ENCODE results near the gene RNF180. TPM values are rescaled to one million over a fixed set of nuclear protein-coding genes. Genes with fewer than 3 reads are reported as not detected.

Gene RNF180
- total and polyA plus RNA-seq, 2 of the 8 experiments (the other 6 are each of a cell fraction or from before 2014, with no cell fraction given): 0.39 to 2.3 TPM

- no peaks in the 10 kb centered on the region for H3K79me1 ChIP-seq (ENCODE audit: low read depth, low read length)
- no peak for DNase-seq (ENCODE audit: low read depth in 1 of 2, low spot score in 2 of 2)
- 85% methylated on average over 3 of the region's 3 CpGs; no CpG with 5 or more reads in 1 of the 2 experiments for WGBS, 2 experiments (ENCODE audit: extremely low coverage in 1 of 2, insufficient coverage in 1 of 2, insufficient read length in 1 of 2, insufficient replicate concordance in 2 of 2, low coverage in 1 of 2, low lambda C conversion rate in 2 of 2, missing lambda C conversion rate in 1 of 2)
- H2BK5ac ChIP-seq (ENCODE audit: low read depth, low read length): no peak overlapping the region
- H4K8ac ChIP-seq (ENCODE audit: extremely low read depth, insufficient read depth, low read length): no peak overlapping the region
- H3K79me2 ChIP-seq (ENCODE audit: control insufficient read depth in 1 of 2, insufficient read depth in 2 of 2, low read length in 2 of 2): no peaks in the 10 kb centered on the region
- H3K18ac ChIP-seq (ENCODE audit: extremely low read depth, low read length): no peak overlapping the region
- H3K9me3 ChIP-seq (ENCODE audit: insufficient read depth in 2 of 2, low read depth in 1 of 2, low read length in 1 of 2): no peaks in the 10 kb centered on the region
- H3K14ac ChIP-seq (ENCODE audit: insufficient read length): no peak overlapping the region
- H2BK12ac ChIP-seq (ENCODE audit: low read depth, low read length): no peak overlapping the region
- H2BK120ac ChIP-seq (replicated peaks; ENCODE audit: low read depth, low read length): no peak overlapping the region
- no peak overlapping the region for H2BK15ac ChIP-seq (ENCODE audit: low read length)
- no peak overlapping the region for H3K9ac ChIP-seq (replicated peaks in 1 of 4; ENCODE audit: extremely low read depth in 1 of 4, low read depth in 3 of 4, low read length in 3 of 4)
- H3K56ac ChIP-seq (replicated peaks; ENCODE audit: insufficient read length, low read depth, low read length): no peak overlapping the region
- H3K36me3 ChIP-seq (ENCODE audit: control insufficient read depth in 2 of 4, insufficient read depth in 4 of 4, low read length in 3 of 4): no peaks in the 10 kb centered on the region
- H3K23me2 ChIP-seq (ENCODE audit: low read depth, low read length): no peaks in the 10 kb centered on the region; the same call in 1 of the 2 replicates
- CTCF ChIA-PET (ENCODE audit: partially characterized antibody): interaction anchor here (1.5 kb wide), 1 partner anchor 13 kb away, joined by 4 read pairs; no protein-coding TSS in a partner anchor
- no peak overlapping the region for H3K23ac ChIP-seq (ENCODE audit: insufficient read length)
- no peaks in the 10 kb centered on the region for H3K27me3 ChIP-seq (replicated peaks in 1 of 4; ENCODE audit: control insufficient read depth in 3 of 4, extremely low read depth in 1 of 4, insufficient read depth in 3 of 4, low read length in 3 of 4)
- H3K27ac ChIP-seq (ENCODE audit: low read depth, low read length): no peak overlapping the region
- H4K91ac ChIP-seq (replicated peaks; ENCODE audit: insufficient read length, low read length): no peak overlapping the region
- no peak overlapping the region for H3K4ac ChIP-seq (replicated peaks; ENCODE audit: insufficient read length, low read depth, low read length)
- POLR2A ChIA-PET (ENCODE audit: partially characterized antibody): no interaction called here
- H3K4me2 ChIP-seq (ENCODE audit: insufficient read depth in 1 of 2, low read depth in 2 of 2, low read length in 2 of 2): no peak overlapping the region
- no peak overlapping the region for H3K4me3 ChIP-seq (ENCODE audit: extremely low read depth in 1 of 4, insufficient read depth in 2 of 4, low read depth in 3 of 4, low read length in 4 of 4)
- no peak overlapping the region for H2AFZ ChIP-seq (ENCODE audit: low read length)
- FAIRE-seq: no peak
- no peak overlapping the region for H4K5ac ChIP-seq (ENCODE audit: insufficient read length, low read depth, low read length)
- H3K4me1 ChIP-seq (replicated peaks in 1 of 4; ENCODE audit: control insufficient read depth in 3 of 4, insufficient read depth in 4 of 4, low read length in 3 of 4): peaks cover 0 to 2% (median under 1%) of the 10 kb centered on the region in 4 experiments; a peak in 3 of 7 replicates
- H2AK5ac ChIP-seq (ENCODE audit: low read depth, low read length): no peak overlapping the region
- no peaks in the 10 kb centered on the region for H4K20me1 ChIP-seq (replicated peaks in 1 of 2; ENCODE audit: control insufficient read depth in 1 of 2, insufficient read depth in 2 of 2, low read length in 2 of 2)
- no peak overlapping the region for H2BK20ac ChIP-seq (ENCODE audit: low read length)
- TF ChIP-seq TAF1 (IDR thresholded peaks at IDR 0.05; ENCODE audit: low read depth, low read length) (no peak), ASH2L (IDR thresholded peaks at IDR 0.05; ENCODE audit: low read length) (no peak), ATF2 (IDR thresholded peaks at IDR 0.05; ENCODE audit: low read length) (no peak), E2F6 (IDR thresholded peaks at IDR 0.05) (no peak), RBBP5 (IDR thresholded peaks at IDR 0.05; ENCODE audit: borderline replicate concordance, low read depth, low read length) (no peak), TEAD4 (IDR thresholded peaks at IDR 0.05; ENCODE audit: low read depth, low read length) (no peak), KDM1A (IDR thresholded peaks at IDR 0.05; ENCODE audit: borderline replicate concordance, low read length) (no peak), KDM4A (IDR thresholded peaks at IDR 0.05; ENCODE audit: low read depth, low read length, severe bottlenecking) (no peak), SIX5 (IDR thresholded peaks at IDR 0.05; ENCODE audit: low read depth, low read length) (no peak), NANOG (IDR thresholded peaks at IDR 0.05; ENCODE audit: insufficient read depth, low read depth, low read length, poor library complexity, severe bottlenecking) (no peak), NRF1 (IDR thresholded peaks at IDR 0.05; ENCODE audit: low read depth, low read length) (no peak), FOSL1 (IDR thresholded peaks at IDR 0.05; ENCODE audit: insufficient read depth, low read depth, low read length) (no peak)
Observed at GRCh38 chr5:64140018-64140417, 25.6 kb upstream of the RNF180 start.
